Measurements from ENCODE around the gene INPP5E.

Gene INPP5E

GRCh38 chr9:136470792-136471469 is 31.3 kb upstream of the INPP5E start:
- no peaks in the 10 kb centered on the region for H3K9me3 ChIP-seq (ENCODE audit: control insufficient read depth, insufficient read depth, low read length)
- peaks cover 92% of the 10 kb centered on the region for H3K36me3 ChIP-seq (ENCODE audit: control insufficient read depth, insufficient read depth, low read length)
- no peak overlapping the region for H3K4me3 ChIP-seq (ENCODE audit: low read depth, low read length)
- no peak overlapping the region for H3K9ac ChIP-seq (ENCODE audit: low read depth, low read length)
- H3K4me1 ChIP-seq (ENCODE audit: control insufficient read depth, insufficient read depth, low read length) = no peaks in the 10 kb centered on the region
- no peaks in the 10 kb centered on the region for H3K27me3 ChIP-seq (ENCODE audit: control insufficient read depth, insufficient read depth, low read length)

GRCh38 chr9:136470356-136470755 is 30.7 kb upstream of the INPP5E start:
- H3K4me1 ChIP-seq (ENCODE audit: control insufficient read depth, insufficient read depth, low read length) = no peaks in the 10 kb centered on the region
- H3K9ac ChIP-seq (ENCODE audit: low read depth, low read length) = no peak overlapping the region
- no peak overlapping the region for H3K4me3 ChIP-seq (ENCODE audit: low read depth, low read length)
- H3K27me3 ChIP-seq (ENCODE audit: control insufficient read depth, insufficient read depth, low read length) = no peaks in the 10 kb centered on the region
- H3K9me3 ChIP-seq (ENCODE audit: control insufficient read depth, insufficient read depth, low read length) = no peaks in the 10 kb centered on the region
- H3K36me3 ChIP-seq (ENCODE audit: control insufficient read depth, insufficient read depth, low read length) = peaks cover 92% of the 10 kb centered on the region

- no peaks in the 10 kb centered on the region for H3K27me3 ChIP-seq (ENCODE audit: control insufficient read depth, insufficient read depth, low read length)
- peaks cover 86% of the 10 kb centered on the region for H3K36me3 ChIP-seq (ENCODE audit: control insufficient read depth, insufficient read depth, low read length)
- H3K4me3 ChIP-seq (ENCODE audit: low read depth, low read length) = no peak overlapping the region
- H3K4me1 ChIP-seq (ENCODE audit: control insufficient read depth, insufficient read depth, low read length) = no peaks in the 10 kb centered on the region
- no peaks in the 10 kb centered on the region for H3K9me3 ChIP-seq (ENCODE audit: control insufficient read depth, insufficient read depth, low read length)
- no peak overlapping the region for H3K9ac ChIP-seq (ENCODE audit: low read depth, low read length)
These were observed 28.1 kb upstream of the INPP5E start for GRCh38 chr9:136467766-136468165.

GRCh38 chr9:136466155-136466541 is 26.5 kb upstream of the INPP5E start:
- Histone ChIP-seq H3K4me3 (ENCODE audit: low read depth, low read length) (no peak overlapping the region), H3K9ac (ENCODE audit: low read depth, low read length) (no peak overlapping the region), H3K9me3 (ENCODE audit: control insufficient read depth, insufficient read depth, low read length) (no peaks in the 10 kb centered on the region), H3K4me1 (ENCODE audit: control insufficient read depth, insufficient read depth, low read length) (no peaks in the 10 kb centered on the region), H3K27me3 (ENCODE audit: control insufficient read depth, insufficient read depth, low read length) (no peaks in the 10 kb centered on the region), H3K36me3 (ENCODE audit: control insufficient read depth, insufficient read depth, low read length) (peaks cover 81% of the 10 kb centered on the region)

GRCh38 chr9:136465500-136466154 is 26.0 kb upstream of the INPP5E start:
- Histone ChIP-seq H3K9ac (ENCODE audit: low read depth, low read length) (no peak overlapping the region), H3K9me3 (ENCODE audit: control insufficient read depth, insufficient read depth, low read length) (no peaks in the 10 kb centered on the region), H3K4me3 (ENCODE audit: low read depth, low read length) (no peak overlapping the region), H3K4me1 (ENCODE audit: control insufficient read depth, insufficient read depth, low read length) (no peaks in the 10 kb centered on the region), H3K27me3 (ENCODE audit: control insufficient read depth, insufficient read depth, low read length) (no peaks in the 10 kb centered on the region), H3K36me3 (ENCODE audit: control insufficient read depth, insufficient read depth, low read length) (peaks cover 81% of the 10 kb centered on the region)

- Histone ChIP-seq H3K9ac (ENCODE audit: low read depth, low read length) (no peak overlapping the region), H3K4me1 (ENCODE audit: control insufficient read depth, insufficient read depth, low read length) (no peaks in the 10 kb centered on the region), H3K4me3 (ENCODE audit: low read depth, low read length) (no peak overlapping the region), H3K36me3 (ENCODE audit: control insufficient read depth, insufficient read depth, low read length) (peaks cover 77% of the 10 kb centered on the region), H3K27me3 (ENCODE audit: control insufficient read depth, insufficient read depth, low read length) (no peaks in the 10 kb centered on the region), H3K9me3 (ENCODE audit: control insufficient read depth, insufficient read depth, low read length) (no peaks in the 10 kb centered on the region)
These were observed 24.6 kb upstream of the INPP5E start for GRCh38 chr9:136464241-136464640.

- Histone ChIP-seq H3K27me3 (ENCODE audit: control insufficient read depth, insufficient read depth, low read length) (no peaks in the 10 kb centered on the region), H3K9me3 (ENCODE audit: control insufficient read depth, insufficient read depth, low read length) (no peaks in the 10 kb centered on the region), H3K4me3 (ENCODE audit: low read depth, low read length) (no peak overlapping the region), H3K9ac (ENCODE audit: low read depth, low read length) (no peak overlapping the region), H3K4me1 (ENCODE audit: control insufficient read depth, insufficient read depth, low read length) (no peaks in the 10 kb centered on the region), H3K36me3 (ENCODE audit: control insufficient read depth, insufficient read depth, low read length) (peaks cover 78% of the 10 kb centered on the region)
These were observed 23.9 kb upstream of the INPP5E start for GRCh38 chr9:136463578-136463977.

GRCh38 chr9:136462664-136463063 is 23.0 kb upstream of the INPP5E start:
- no peaks in the 10 kb centered on the region for H3K9me3 ChIP-seq (ENCODE audit: control insufficient read depth, insufficient read depth, low read length)
- no peak overlapping the region for H3K9ac ChIP-seq (ENCODE audit: low read depth, low read length)
- peaks cover 76% of the 10 kb centered on the region for H3K36me3 ChIP-seq (ENCODE audit: control insufficient read depth, insufficient read depth, low read length)
- no peaks in the 10 kb centered on the region for H3K27me3 ChIP-seq (ENCODE audit: control insufficient read depth, insufficient read depth, low read length)
- no peak overlapping the region for H3K4me3 ChIP-seq (ENCODE audit: low read depth, low read length)
- no peaks in the 10 kb centered on the region for H3K4me1 ChIP-seq (ENCODE audit: control insufficient read depth, insufficient read depth, low read length)

- H3K27me3 ChIP-seq (ENCODE audit: control insufficient read depth, insufficient read depth, low read length) = no peaks in the 10 kb centered on the region
- H3K36me3 ChIP-seq (ENCODE audit: control insufficient read depth, insufficient read depth, low read length) = peaks cover 76% of the 10 kb centered on the region
- no peaks in the 10 kb centered on the region for H3K4me1 ChIP-seq (ENCODE audit: control insufficient read depth, insufficient read depth, low read length)
- H3K9me3 ChIP-seq (ENCODE audit: control insufficient read depth, insufficient read depth, low read length) = no peaks in the 10 kb centered on the region
- H3K4me3 ChIP-seq (ENCODE audit: low read depth, low read length) = no peak overlapping the region
- no peak overlapping the region for H3K9ac ChIP-seq (ENCODE audit: low read depth, low read length)
These were observed 21.2 kb upstream of the INPP5E start for GRCh38 chr9:136460772-136461325.

- H3K36me3 ChIP-seq (ENCODE audit: control insufficient read depth, insufficient read depth, low read length) = peaks cover 81% of the 10 kb centered on the region
- no peaks in the 10 kb centered on the region for H3K27me3 ChIP-seq (ENCODE audit: control insufficient read depth, insufficient read depth, low read length)
- no peak overlapping the region for H3K4me3 ChIP-seq (ENCODE audit: low read depth, low read length)
- H3K9ac ChIP-seq (ENCODE audit: low read depth, low read length) = no peak overlapping the region
- H3K4me1 ChIP-seq (ENCODE audit: control insufficient read depth, insufficient read depth, low read length) = no peaks in the 10 kb centered on the region
- H3K9me3 ChIP-seq (ENCODE audit: control insufficient read depth, insufficient read depth, low read length) = no peaks in the 10 kb centered on the region
These were observed 19.8 kb upstream of the INPP5E start for GRCh38 chr9:136459425-136459824.

GRCh38 chr9:136457326-136457725 is 17.7 kb upstream of the INPP5E start:
- no peak overlapping the region for H3K4me3 ChIP-seq (ENCODE audit: low read depth, low read length)
- H3K9ac ChIP-seq (ENCODE audit: low read depth, low read length) = no peak overlapping the region
- no peaks in the 10 kb centered on the region for H3K9me3 ChIP-seq (ENCODE audit: control insufficient read depth, insufficient read depth, low read length)
- H3K36me3 ChIP-seq (ENCODE audit: control insufficient read depth, insufficient read depth, low read length) = peaks cover 75% of the 10 kb centered on the region
- H3K4me1 ChIP-seq (ENCODE audit: control insufficient read depth, insufficient read depth, low read length) = no peaks in the 10 kb centered on the region
- no peaks in the 10 kb centered on the region for H3K27me3 ChIP-seq (ENCODE audit: control insufficient read depth, insufficient read depth, low read length)

GRCh38 chr9:136456258-136456657 is 16.6 kb upstream of the INPP5E start:
- Histone ChIP-seq H3K9ac (ENCODE audit: low read depth, low read length) (no peak overlapping the region), H3K27me3 (ENCODE audit: control insufficient read depth, insufficient read depth, low read length) (no peaks in the 10 kb centered on the region), H3K9me3 (ENCODE audit: control insufficient read depth, insufficient read depth, low read length) (no peaks in the 10 kb centered on the region), H3K36me3 (ENCODE audit: control insufficient read depth, insufficient read depth, low read length) (peaks cover 72% of the 10 kb centered on the region), H3K4me1 (ENCODE audit: control insufficient read depth, insufficient read depth, low read length) (no peaks in the 10 kb centered on the region), H3K4me3 (ENCODE audit: low read depth, low read length) (no peak overlapping the region)

Data from iPS-15b (cell line).